Measurements from ENCODE around the gene EFTUD2. TPM values are rescaled to one million over a fixed set of nuclear protein-coding genes. Genes with fewer than 3 reads are reported as not detected.
A peak's percentile ranks its signal among the peaks of the same experiment; 100 is the strongest.

The EFTUD2 gene
- total and polyA plus RNA-seq, 9 of the 15 experiments (the other 6 are each of a cell fraction or from before 2014, with no cell fraction given): 65.8 to 362 (median 218) TPM

- no peak for TF ChIP-seq CUX1 (CRISPR knock-in tag; IDR thresholded peaks at IDR 0.05)
- TF ChIP-seq ZNF609 (CRISPR knock-in tag; IDR thresholded peaks at IDR 0.05; ENCODE audit: borderline replicate concordance): no peak
- TF ChIP-seq ZNF395 (CRISPR knock-in tag; IDR thresholded peaks at IDR 0.05): peak; percentile 91
- TF ChIP-seq L3MBTL2 (IDR thresholded peaks at IDR 0.05): peak; percentile 64; the same call in 1 of the 2 replicates
- TF ChIP-seq KDM5B (IDR thresholded peaks at IDR 0.05; ENCODE audit: insufficient replicate concordance, low read depth, low read length): no peak
- TF ChIP-seq ZNF239 (CRISPR knock-in tag; IDR thresholded peaks at IDR 0.05): no peak
- peak; percentile 90 for TF ChIP-seq MAX (CRISPR knock-in tag; IDR thresholded peaks at IDR 0.05)
- no peak; the same call in 1 of the 2 replicates for TF ChIP-seq ETV5 (CRISPR knock-in tag; IDR thresholded peaks at IDR 0.05; ENCODE audit: low read depth)
- no peak for TF ChIP-seq ZNF444 (CRISPR knock-in tag; IDR thresholded peaks at IDR 0.05)
- peak; percentile 75 for TF ChIP-seq ZNF175 (CRISPR knock-in tag; IDR thresholded peaks at IDR 0.05; ENCODE audit: low read depth)
- peak; percentile 38; the same call in 1 of the 2 replicates for TF ChIP-seq SUPT5H (IDR thresholded peaks at IDR 0.05)
- TF ChIP-seq BRD4 (IDR thresholded peaks at IDR 0.05): no peak
- TF ChIP-seq EHMT2 (IDR thresholded peaks at IDR 0.05): no peak
- no peak for TF ChIP-seq RFX5 (IDR thresholded peaks at IDR 0.05; ENCODE audit: low read depth, low read length)
- TF ChIP-seq POLR2A (conservative IDR thresholded peaks at IDR 0.05): peak; percentile 29; the same call in 1 of the 2 replicates
- no peak for TF ChIP-seq ELF1 (tag; IDR thresholded peaks at IDR 0.05)
These were observed 7.8 kb upstream of the EFTUD2 start (continued) for GRCh38 chr17:44906763-44907728.

Data from K562 (cell line).